ENCODE data around the gene VANGL2. TPM values are rescaled to one million over a fixed set of nuclear protein-coding genes. Genes with fewer than 3 reads are reported as not detected.
A peak's percentile ranks its signal among the peaks of the same experiment; 100 is the strongest.

The VANGL2 gene
- total and polyA plus RNA-seq, 9 of the 15 experiments (the other 6 are each of a cell fraction or from before 2014, with no cell fraction given), result 0.28 to 4.0 (median 0.98) TPM

DNA sequence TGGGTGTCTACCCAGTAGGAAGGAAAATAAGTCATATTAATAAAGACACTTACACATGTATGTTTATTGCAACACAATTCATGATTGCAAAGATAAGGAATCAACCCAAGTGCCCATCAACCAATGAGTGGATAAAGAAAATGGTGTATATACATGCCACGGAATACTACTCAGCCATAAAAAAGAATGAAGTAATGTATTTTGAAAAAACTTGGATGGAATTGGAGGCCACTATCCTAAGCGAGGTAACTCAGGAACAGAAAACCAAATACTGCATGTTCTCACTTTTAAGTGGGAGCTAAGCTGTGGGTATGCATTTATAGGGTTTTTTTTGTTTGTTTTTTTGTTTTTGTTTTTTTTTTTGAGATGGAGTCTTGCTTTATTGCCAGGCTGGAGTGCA lies 49.1 kb downstream of the VANGL2 start:
- no peak overlapping the region for H2AFZ ChIP-seq (ENCODE audit: low read depth, low read length)
- H3K9me1 ChIP-seq (ENCODE audit: control insufficient read depth, insufficient read depth, low read length), result no peaks in the 10 kb centered on the region
- no peaks in the 10 kb centered on the region for H3K9me3 ChIP-seq (replicated peaks; ENCODE audit: control insufficient read depth, insufficient read depth, low read depth, low read length)
- H3K27ac ChIP-seq (ENCODE audit: extremely low read depth, low read depth, low read length), result no peak overlapping the region
- H3K36me3 ChIP-seq (ENCODE audit: control insufficient read depth, insufficient read depth, low read length), result no peaks in the 10 kb centered on the region
- CTCF ChIA-PET (ENCODE audit: low intra/inter-chr PET ratio), result no interaction called here
- TF ChIP-seq ZNF146 (CRISPR knock-in tag; IDR thresholded peaks at IDR 0.05; ENCODE audit: unreplicated experiment) (peak; percentile 67), RBM25 (IDR thresholded peaks at IDR 0.05; ENCODE audit: low read depth, low read length, severe bottlenecking) (peak; percentile 59), ZBTB7A (IDR thresholded peaks at IDR 0.05; ENCODE audit: borderline replicate concordance, control insufficient read depth, low read depth, low read length) (no peak)
- FAIRE-seq, result no peak
- in situ Hi-C loops (cut with MboI), result no loop called here
- no TSS peak for BruUV-seq (replicated peaks)
- no peak for ATAC-seq
- no peak for DNase-seq (ENCODE audit: extremely low read depth in 1 of 4, low spot score in 3 of 4)
- H3K4me1 ChIP-seq (replicated peaks in 1 of 2; ENCODE audit: control insufficient read depth in 2 of 2, insufficient read depth in 2 of 2, low read length in 2 of 2), result peaks cover 0 to 7% of the 10 kb centered on the region in 2 experiments; a peak in 4 of 5 replicates
- H3K4me3 ChIP-seq, result no peak overlapping the region
- POLR2A ChIA-PET, result no interaction called here
- intact Hi-C loops (cut with micrococcal nuclease), result no loop called here
- no peak overlapping the region for H3K9ac ChIP-seq (ENCODE audit: insufficient read depth in 1 of 2, low read depth in 2 of 2, low read length in 2 of 2)
- 53% methylated on average over 2 of the region's 2 CpGs for WGBS (ENCODE audit: insufficient coverage, low coverage, missing lambda C conversion rate)
- no peaks in the 10 kb centered on the region for H4K20me1 ChIP-seq (replicated peaks; ENCODE audit: control insufficient read depth, insufficient read depth, low read length)
- H3K79me2 ChIP-seq (ENCODE audit: control insufficient read depth, insufficient read depth, low read length), result no peaks in the 10 kb centered on the region
- no peaks in the 10 kb centered on the region for H3K27me3 ChIP-seq (ENCODE audit: control insufficient read depth in 2 of 2, insufficient read depth in 2 of 2, low read length in 2 of 2)
- no peak overlapping the region for H3K4me2 ChIP-seq (ENCODE audit: insufficient read depth, low read length)

DNA sequence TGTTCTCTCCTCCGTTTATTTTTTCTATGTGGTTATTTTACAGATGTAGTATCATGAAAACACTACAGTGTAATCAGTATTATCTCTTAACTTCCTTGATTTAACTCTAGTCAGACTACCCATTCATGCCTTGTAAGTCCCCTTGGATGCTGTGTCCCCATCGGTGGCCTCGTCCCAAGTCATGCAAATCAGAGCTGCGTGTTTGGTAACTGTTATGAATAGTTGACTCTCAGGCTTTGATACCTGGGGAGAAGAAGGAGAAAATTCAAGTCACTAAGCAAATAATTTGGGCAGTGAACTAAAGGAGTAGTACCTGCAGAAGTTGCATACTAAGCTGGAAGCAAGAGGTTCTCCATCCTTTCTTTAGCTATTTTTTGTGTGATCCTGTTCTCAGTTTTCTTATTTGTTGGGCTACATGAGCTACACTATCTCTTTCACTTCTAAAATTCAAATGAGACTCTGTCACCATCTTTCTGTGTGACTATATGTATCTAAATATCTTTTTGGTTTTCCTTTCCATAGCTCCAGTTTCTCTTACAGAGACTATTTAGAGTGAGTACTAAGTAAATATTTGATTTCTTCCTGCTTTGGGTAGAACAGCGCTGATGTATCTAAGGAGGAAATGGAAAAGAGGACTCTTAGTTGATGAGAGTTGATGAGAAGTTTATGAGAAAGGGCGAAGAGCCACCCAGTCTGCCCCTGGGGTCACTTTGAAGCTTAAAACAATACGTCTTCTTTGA lies 50.9 kb downstream of the VANGL2 start:
- peaks cover 0 to 7% of the 10 kb centered on the region in 2 experiments; a peak in 4 of 5 replicates for H3K4me1 ChIP-seq (replicated peaks in 1 of 2; ENCODE audit: control insufficient read depth in 2 of 2, insufficient read depth in 2 of 2, low read length in 2 of 2)
- POLR2A ChIA-PET, result interaction anchor here (0.6 to 1.0 kb wide), 4 partner anchors 10 to 63 kb away, joined by 3 to 5 read pairs (median 4); no protein-coding TSS in a partner anchor
- in situ Hi-C loops (cut with MboI) (no loop called here), intact Hi-C loops (cut with micrococcal nuclease) (no loop called here)
- no peak overlapping the region for H3K4me3 ChIP-seq
- no peaks in the 10 kb centered on the region for H3K9me3 ChIP-seq (replicated peaks; ENCODE audit: control insufficient read depth, insufficient read depth, low read depth, low read length)
- H2AFZ ChIP-seq (ENCODE audit: low read depth, low read length), result peak overlapping the region; percentile 32
- 62% methylated on average over 7 of the region's 7 CpGs for WGBS (ENCODE audit: insufficient coverage, low coverage, missing lambda C conversion rate)
- no peak for TF ChIP-seq DIDO1 (tag; IDR thresholded peaks at IDR 0.05; ENCODE audit: low read depth)
- TF ChIP-seq, protein P1, sequence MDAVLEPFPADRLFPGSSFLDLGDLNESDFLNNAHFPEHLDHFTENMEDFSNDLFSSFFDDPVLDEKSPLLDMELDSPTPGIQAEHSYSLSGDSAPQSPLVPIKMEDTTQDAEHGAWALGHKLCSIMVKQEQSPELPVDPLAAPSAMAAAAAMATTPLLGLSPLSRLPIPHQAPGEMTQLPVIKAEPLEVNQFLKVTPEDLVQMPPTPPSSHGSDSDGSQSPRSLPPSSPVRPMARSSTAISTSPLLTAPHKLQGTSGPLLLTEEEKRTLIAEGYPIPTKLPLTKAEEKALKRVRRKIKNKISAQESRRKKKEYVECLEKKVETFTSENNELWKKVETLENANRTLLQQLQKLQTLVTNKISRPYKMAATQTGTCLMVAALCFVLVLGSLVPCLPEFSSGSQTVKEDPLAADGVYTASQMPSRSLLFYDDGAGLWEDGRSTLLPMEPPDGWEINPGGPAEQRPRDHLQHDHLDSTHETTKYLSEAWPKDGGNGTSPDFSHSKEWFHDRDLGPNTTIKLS (IDR thresholded peaks at IDR 0.05; ENCODE audit: borderline replicate concordance, low read depth), result no peak
- no peak for TF ChIP-seq EP400 (IDR thresholded peaks at IDR 0.05)
- no peak for TF ChIP-seq SMC3 (conservative IDR thresholded peaks at IDR 0.05; ENCODE audit: insufficient read depth, low read depth, low read length)
- no peak for TF ChIP-seq PTRF (tag; IDR thresholded peaks at IDR 0.05)
- TF ChIP-seq TCF7L2 (IDR thresholded peaks at IDR 0.05; ENCODE audit: low read depth, low read length), result no peak
- no peak for TF ChIP-seq KLF13 (tag; IDR thresholded peaks at IDR 0.05; ENCODE audit: borderline replicate concordance, low read depth)
- TF ChIP-seq ZNF79 (CRISPR knock-in tag; IDR thresholded peaks at IDR 0.05; ENCODE audit: low read depth), result no peak
- no peak overlapping the region for H3K4me2 ChIP-seq (ENCODE audit: insufficient read depth, low read length)
- CTCF ChIA-PET (ENCODE audit: low intra/inter-chr PET ratio), result no interaction called here
- no peak overlapping the region for H3K27ac ChIP-seq (ENCODE audit: extremely low read depth, low read depth, low read length)
- BruUV-seq (replicated peaks), result no TSS peak
- H3K79me2 ChIP-seq (ENCODE audit: control insufficient read depth, insufficient read depth, low read length), result no peaks in the 10 kb centered on the region
- no peak for ATAC-seq
- H3K27me3 ChIP-seq (ENCODE audit: control insufficient read depth in 2 of 2, insufficient read depth in 2 of 2, low read length in 2 of 2), result no peaks in the 10 kb centered on the region
- FAIRE-seq, result no peak
- H4K20me1 ChIP-seq (replicated peaks; ENCODE audit: control insufficient read depth, insufficient read depth, low read length), result no peaks in the 10 kb centered on the region
- DNase-seq (ENCODE audit: extremely low read depth in 1 of 4, low spot score in 3 of 4), result no peak
- no peaks in the 10 kb centered on the region for H3K9me1 ChIP-seq (ENCODE audit: control insufficient read depth, insufficient read depth, low read length)
- H3K9ac ChIP-seq (ENCODE audit: insufficient read depth in 1 of 2, low read depth in 2 of 2, low read length in 2 of 2), result no peak overlapping the region
- no peaks in the 10 kb centered on the region for H3K36me3 ChIP-seq (ENCODE audit: control insufficient read depth, insufficient read depth, low read length)

Measured in K562 (cell line).